Ammon's horn (tissue), 1 donor: ENCODE data around the gene SRSF2.
"Not testable (repeated sequence)": the region's sequence is repeated elsewhere in the genome, so short reads cannot be mapped to it uniquely, and the experiment has no call there.

Source experiments
- DNase-seq: peaks from one replicate; pipeline ENCODE4 v3.0.0-alpha.2; 2016; ENCODE audit warnings: low spot score

Gene SRSF2

DNA sequence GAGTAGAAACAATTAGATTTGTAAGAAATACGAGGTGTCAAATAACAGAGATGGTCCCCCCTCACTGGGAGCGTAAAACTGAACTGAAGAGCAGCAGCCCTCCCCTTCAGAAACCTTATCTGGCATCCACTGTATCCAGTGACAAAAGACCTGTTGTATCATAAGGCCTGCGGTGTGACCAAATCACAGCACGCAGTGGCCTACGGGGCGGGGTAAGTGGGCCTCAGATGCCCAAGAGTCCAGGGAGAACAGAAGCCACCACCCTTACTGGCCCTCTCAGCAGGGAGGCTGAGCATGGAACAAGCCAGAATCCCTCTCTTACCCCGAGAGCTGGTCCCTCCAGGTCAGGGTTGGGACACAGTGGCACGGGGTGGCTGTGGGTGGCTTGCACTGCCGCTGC is 16.2 kb downstream of the SRSF2 start:
- DNase-seq: no peak

DNA sequence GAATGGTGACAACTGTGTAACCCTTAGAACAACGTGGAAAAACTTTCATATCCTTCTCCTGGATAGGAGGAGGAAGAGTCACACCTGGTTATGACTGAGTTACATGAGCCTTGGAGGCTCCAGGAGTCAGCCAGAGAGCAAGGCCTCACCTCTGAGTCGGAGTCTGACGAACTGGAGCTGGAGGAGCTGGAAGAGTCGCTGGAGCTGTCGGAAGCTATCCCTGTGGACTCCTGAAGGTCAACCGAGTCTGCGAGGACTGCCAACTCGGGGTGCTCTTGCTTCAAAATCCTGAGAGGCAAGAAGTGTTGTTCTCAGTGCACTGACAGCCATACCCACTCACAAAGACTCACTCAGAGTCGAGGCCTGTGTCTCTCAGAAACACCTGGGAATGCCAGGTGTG is 16.9 kb downstream of the SRSF2 start:
- DNase-seq: no peak

DNA sequence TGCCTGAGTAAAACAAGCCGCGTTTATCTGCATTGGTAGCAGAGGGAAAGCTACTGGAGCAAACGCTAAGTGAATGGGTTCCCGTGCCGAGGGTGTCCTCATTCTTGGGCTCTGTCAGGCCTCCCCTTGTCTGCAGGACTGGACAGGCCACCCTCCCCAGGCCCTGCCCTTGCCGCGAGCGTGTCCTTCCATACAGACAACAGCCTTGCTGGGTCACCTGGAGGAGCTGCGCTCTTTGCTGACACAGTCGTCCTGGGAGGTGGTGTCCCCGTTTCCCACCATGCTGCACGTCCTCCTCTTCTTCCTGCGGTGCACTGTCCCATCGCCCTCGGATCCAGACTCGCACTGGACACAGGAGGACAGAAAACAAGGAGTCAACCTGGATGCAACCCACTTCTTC is 18.6 kb downstream of the SRSF2 start:
- no peak for DNase-seq

DNA sequence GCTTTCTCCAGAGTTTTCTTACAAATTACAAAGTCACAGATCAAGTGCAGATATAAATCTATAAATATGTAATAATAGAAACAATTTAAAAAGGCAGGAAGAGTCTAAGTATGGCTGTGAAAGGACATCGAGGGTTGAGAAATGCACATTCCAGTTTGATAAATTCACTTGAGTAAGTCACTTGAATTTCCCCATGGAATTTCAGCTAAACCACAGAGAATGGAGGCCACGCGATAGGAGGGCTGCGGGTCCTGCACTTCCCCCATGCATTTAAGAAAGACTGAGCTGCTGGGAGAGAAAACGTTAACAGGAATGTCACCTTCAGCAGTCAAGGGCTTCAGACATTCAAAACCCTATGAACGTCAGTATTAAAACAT is 20.3 kb downstream of the SRSF2 start:
- DNase-seq: no peak

DNA sequence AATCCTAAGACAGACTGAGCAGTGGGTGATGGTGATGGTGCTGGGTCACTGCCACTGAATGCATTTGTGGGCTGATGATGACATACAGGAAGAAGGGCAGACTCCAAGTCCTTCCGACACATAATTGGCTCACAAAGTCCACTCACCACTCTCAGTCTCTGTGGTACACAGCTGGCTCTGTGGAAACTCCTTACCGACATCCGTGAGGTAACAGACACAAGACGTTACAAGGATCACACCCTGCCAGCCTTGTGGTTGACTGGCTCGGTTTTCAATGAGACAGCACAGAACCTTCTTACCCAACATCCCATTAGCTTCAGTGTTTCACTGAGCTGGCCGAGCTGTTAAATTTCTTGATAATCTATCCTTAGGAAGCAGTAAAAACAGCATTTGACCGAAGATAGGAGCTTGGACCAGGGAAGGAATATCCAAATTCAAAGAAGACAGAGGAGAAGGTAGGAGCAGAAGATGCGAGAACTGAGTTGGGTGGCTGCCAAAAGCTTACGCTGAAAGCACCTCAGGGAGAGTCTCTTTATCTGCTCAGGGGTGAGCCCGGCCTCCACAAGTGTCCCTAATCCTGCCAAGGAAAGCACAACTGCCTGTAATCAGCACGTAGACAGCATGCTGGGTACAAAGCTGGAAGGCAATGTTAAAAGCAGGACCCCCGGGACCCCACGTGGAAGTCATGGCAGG is 20.8 kb downstream of the SRSF2 start:
- no peak for DNase-seq

DNA sequence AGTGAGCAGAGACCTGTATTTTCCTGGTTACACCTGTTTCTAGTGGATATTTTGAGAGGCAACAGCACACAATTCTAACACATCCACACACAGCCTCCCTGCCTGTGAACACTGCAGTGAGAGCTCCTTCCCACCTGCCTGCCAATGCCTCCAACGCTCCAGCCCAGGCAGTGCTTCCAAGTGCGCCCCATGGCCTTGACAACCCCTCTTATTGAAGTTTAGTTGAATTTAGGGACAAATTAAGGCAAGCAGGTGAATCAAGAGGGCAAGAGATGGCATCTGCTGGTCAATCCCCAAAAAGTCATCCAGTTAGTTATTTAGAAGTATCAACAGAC is 21.7 kb downstream of the SRSF2 start:
- DNase-seq: no peak

DNA sequence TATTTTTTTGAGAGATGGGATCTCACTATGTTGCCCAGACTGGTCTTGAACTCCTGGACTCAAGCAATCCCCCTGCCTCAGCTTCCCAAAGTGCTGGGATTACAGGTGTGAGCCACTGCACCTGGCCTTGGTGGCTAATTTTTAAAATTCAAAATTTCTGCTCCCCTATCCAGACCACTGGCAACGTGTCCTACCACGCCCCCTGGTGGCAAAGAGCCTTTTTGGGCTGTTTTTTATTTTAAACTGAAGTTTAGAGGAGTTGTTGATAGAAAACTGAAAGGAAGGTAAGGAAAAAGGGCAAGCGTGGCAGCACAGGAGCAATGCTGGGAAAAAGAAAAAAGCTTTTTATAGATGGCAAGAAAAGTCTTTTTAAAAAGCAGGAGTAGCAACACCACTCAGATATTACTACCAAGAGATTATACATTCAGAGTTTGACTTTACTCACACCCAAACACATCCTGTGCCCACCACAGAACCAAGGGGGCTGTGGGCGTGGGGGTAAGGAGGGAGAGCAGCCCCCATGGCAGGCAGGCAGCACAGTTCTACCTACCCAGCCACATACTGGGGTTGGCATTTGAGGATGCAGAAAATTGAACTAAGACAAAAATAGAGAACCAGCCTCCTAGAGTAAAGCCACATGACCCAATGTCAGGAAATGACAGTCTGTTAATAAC is 22.2 kb downstream of the SRSF2 start:
- no peak for DNase-seq

DNA sequence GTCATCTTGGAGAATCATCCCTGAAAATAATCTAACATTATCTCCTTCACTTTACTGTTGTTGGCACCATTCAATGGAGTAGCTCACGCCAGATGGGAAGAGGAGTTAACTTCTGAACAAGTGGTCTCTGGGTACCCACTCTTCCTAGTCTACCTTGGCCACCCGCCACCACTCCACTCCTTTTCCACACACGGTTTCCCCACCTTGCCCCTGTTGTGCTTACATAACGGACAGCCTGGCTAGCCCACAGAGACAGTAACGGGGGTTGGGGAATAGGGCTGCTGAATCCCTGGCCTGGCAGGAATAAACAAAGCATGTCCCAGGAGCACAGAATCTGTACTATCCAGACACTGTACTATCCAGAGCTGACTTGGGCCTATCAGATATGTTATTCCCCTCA is 22.8 kb downstream of the SRSF2 start:
- DNase-seq: no peak

DNA sequence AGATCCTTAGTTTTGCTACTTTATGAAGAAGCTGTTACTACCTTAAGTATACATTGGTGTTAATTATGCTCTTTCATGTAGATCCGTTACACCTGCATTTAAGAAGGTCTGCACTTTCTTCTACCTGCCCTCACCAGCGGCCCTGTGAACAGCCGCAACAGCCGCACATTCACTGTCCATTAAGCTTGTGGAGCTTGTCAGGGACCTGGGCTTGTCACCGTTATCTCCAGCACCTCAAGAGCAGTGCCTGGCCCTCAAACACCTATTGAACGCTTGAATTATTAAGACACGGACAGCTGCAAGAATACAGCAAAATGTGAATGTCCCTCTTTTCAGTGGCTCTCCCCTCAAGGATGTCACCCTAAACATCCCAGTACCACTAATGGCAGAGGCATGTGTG is 23.4 kb downstream of the SRSF2 start:
- DNase-seq: no peak

DNA sequence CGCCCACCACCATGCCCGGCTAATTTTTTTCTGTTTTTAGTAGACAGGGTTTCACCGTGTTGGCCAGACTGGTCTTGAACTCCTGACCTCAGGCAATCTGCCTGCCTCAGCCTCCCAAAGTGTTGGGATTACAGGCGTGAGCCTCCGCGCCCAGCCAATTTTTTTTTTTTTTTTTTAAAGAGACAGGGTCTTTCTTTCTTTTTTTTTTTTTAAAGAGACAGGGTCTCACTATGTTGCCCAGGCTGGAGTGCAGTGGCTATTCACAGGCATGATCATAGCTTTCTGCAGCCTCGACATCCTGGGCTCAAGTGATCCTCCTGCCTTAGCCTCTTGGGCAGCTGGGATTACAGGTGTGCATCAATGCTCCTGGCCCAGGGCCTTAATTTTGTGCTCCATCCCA is 24.8 kb downstream of the SRSF2 start:
- DNase-seq: not testable (repeated sequence)

DNA sequence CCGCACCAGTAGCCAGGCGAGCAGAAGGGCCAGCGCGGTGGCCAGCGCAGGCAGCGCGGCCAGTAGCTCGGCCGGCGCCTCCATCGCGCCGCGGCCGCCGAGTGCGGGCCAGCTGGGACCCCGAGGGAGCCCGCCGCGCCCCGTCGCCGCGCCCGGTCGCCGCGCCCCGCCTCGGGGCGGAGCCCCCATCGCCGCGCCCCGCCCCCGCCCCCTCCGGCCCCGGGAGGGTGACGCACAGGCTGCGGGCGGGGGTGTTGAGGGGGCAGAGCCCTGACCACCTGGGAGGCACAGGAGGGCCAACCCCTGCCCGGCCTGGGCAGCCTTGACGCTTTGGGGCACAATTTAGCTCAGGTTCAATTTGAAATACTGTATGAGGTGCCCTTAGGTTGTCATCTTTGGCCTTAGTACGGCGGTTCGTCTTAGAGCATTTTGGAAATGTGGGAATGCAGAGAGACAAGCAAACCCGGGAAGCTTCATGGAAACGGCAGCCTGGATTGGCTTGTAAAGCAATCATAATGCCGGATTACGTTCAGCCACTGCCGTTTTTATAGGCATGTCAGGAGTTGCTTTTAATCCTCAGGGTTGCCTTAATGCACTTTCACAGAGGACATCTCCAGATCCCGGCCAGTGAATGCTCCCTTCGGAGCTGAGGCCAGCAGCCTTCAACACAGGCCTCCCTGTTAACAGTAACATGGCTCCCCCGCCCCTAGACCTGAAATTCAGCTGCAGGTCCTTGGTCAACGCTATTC is 26.1 kb downstream of the SRSF2 start, which contains the start of gene MXRA7:
Gene MXRA7 (minus strand): TSS at position 103 of the 749 bp plus-strand sequence. CDS start 19 bp downstream, at position 84.
- peak; percentile 73 for DNase-seq

DNA sequence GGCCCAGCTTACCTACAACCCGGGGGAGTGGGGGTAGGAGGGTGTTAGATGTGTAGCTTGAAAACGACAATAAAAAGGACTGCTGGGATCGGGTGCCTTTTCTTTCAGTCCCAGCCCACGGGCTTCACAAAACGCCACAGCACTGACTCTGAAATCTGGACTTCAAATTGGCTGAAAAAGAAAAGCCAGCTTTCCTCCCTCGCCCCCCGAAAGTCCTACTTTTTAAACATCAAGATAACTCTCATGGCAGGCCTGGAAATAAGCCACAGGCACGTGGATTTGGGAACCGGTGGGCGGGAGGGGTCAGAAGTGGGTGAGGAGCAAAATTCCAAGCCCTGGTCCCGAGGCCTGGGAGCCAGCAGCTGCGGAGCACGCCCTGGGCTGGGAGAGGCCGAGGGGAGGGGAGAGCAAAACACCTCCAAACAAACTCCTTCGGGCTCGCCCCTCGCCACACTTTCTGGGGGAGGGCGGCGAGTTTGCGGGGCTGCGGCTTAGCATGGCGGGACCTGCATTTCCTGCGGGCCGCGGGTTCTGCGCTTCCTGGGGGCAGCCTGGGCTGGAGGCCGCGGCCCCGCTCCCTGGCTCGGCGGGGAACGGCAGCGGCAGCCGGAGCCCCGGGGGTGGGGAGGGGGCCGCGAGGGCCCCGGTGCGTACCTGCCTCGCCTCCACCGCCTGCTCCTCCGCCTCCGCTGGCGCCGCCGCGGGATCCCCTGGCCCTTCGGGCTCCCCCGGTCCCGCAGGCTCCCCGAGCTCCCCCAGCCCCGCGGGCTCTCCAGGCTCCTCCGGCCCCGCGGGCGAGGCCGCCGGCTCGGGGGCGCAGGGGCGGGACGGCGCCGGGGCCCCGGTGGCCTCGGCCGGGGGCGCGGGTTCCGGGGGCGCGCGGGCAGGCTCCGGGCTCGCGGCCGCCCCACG is 26.9 kb downstream of the SRSF2 start:
- DNase-seq: not testable (repeated sequence)

DNA sequence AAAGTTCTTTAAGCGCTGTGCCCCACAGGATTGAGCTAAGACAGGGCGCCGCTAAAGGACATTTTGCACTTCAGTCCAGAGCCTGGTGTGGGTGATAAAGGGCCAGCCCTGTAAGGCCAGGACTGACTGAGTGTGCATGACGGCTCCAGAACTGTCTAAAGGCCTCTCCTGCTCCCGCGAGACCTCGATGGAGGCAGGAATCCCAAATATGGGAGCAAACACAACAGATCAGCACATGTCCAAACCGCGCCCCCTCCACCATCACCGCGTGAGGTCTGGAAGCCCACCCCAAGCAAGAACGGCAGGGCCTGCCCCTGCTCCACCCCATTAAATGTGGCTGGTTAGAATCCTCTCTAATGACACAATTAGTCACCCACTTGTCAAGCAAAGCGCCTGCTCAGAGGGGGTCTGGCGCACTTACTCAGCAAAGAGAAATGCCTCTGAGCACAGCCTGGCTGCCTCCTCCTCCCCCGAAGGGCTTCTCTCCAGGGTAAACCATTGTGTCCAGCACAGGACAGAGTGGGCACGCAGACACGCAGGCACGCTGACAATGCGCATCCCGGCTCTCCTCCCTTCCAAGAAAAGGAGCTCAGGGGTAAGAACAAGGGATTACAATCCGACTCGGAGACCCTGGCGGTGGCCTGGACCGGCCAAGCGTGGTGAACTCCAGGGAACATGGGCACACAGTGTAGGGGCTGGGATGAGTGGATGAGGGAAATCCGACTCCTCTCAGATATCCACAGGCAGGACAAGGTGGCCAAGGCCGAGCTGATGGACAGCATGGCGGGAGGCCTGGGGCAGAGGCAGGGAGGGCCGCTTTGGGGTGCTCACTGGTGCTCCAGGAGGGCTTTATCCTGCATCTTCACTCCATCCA is 27.8 kb downstream of the SRSF2 start:
- DNase-seq: no peak

DNA sequence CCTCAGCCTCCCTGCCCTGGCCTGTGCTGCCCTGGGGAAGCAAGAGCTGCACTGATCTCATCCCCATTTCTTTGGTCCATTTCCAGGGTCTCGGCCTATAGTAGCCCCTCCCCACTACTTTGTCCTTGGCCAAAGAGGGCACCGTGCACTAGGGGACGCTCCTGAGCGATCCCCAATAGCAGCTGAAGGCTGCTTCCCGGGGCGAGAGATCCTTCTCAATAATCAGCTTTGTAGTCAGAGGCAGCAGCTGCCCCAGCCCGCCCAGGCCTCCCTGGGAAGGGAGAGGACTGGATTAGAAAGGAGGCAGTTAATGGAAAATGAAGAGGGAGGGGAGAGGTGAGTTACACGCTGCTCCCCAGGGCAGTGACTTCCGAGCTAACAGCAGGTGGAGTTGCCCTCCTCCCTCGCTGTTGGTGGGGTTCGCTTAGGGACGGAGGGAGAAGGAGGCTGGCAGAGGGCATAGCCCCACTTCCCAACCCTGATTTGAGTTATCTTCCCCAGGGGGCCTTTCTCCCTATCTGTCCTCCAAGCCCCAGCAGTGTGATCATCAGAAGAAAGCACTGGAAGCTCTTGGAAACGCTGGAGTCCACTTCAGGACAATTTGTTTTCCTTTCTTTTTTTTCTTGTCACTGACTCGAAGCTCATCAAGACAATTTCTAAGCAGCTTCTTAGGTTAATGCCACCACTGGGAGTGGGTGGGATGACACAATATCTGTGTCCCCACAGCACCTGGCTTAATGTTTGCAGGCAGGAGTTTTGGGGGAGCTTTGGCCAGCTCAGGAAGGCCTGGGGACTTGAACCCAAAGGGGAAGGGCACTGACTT is 28.9 kb downstream of the SRSF2 start:
- DNase-seq: peak; percentile 80

DNA sequence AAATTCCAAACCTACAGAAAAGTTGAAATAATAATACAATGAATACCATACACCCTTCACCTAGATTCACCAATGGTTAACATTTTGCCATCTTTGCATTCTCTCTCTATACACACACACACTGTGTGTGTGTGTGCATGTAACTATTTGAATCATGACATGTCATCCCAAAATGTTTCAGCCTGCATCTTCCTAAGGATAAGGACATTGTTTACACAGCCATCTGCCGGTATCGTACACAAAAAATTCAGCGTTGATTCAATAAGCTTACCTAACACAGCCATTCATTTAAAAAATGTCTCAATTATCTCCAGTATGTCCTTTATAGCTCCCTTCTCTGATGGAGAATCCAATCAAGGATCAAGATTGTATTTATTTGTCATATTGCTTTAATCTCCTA is 30.3 kb downstream of the SRSF2 start:
- DNase-seq: no peak

DNA sequence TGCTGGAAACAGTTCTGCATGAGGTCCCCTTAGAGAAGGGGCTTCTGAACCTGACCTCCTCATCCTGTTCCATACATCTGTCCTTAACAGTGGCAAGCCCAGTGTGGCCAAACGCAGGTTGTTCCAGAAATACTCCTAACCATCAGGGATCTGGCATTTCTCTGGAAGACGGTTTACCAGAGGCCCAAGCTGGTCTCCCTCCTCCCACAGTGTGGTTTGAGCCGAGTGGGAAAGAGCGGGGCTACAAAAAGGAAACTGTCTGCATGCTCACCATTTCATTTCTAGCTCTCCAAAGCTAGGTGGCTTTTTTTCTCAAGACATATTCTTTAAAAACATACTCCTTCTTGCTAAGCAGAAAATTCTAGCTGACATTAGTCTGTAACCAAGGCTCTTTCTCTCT is 32.3 kb downstream of the SRSF2 start:
- no peak for DNase-seq

DNA sequence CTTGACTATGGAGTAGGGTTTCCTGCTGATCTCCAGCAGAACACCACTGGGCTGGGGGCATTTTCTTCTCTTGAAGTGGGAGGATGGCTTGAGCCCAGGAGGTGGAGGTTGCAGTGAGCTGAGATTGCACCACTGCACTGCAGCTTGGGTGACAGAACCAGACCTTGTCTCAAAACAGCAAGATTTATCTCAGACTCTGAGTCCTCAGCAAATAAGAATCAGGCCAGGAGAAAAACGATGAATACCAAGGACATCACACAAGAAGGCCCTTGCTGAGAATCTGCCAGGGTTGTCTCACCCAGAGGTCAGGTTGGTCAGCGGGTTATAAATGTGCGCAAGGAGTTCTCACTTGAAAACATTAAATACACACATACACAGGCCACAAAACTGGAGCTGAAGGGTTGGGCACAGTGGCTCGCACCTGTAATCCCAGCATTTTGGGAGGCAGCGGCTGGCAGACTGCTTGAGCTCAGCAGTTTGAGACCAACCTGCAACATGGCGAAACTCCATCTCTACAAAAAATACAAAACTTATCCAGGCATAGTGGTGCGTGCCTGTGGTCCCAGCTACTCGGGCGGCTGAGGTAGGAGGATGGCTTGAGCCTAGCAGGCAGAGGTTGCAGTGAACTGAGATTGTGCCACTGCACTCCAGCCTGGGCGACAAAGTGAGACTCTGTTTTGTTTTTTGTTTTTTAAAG is 34.0 kb downstream of the SRSF2 start:
- DNase-seq: no peak

DNA sequence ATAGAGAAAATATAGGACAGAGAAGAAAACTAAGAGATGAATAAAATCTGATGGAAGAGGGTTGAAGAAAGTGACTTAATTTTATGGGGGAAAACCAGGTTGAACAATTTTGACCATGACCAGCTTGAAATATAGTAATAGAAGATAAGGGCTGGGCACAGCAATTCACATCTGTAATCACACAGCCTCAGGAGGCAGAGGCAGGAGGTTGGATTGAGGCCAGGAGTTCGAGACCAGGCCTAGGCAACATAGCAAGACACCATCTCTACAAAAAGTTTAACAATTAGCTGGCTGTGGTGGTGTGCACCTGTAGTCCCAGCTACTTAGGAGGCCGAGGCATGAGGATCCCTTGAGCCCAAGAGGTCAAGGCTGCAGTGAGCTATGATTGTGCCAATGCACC is 35.1 kb downstream of the SRSF2 start:
- DNase-seq: no peak

DNA sequence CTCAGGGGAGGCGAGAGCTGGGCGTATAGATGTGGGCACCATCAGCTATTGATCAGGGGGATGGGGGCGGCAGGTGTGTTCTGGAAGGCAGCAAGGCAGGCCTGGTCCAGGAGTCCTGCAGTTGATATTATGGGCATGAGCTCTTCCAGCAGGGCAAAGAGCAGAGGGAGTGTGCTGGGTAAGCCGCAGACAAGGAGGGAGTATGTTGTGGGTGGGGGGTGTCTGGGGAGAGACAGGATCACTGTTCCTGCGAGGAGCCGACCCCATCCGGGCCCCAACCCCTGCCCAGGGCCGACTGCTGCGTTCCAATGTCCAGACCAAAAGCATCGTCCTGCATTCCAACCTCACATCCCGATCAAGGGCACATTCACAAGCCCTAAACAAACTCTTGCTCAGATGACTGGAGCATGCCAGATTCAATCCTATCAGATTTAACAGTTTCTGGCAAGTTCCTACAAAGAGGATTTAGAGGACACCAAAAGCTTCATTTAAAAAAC is 35.6 kb downstream of the SRSF2 start:
- no peak for DNase-seq
